GM19035 (cell line): ENCODE results near the gene CBX3.
"Not testable (repeated sequence)": the region's sequence is repeated elsewhere in the genome, so short reads cannot be mapped to it uniquely, and the experiment has no call there.

Experiments
- ATAC-seq: cut with Tn5 transposase; IDR thresholded peaks from one replicate; pipeline ENCODE4 v1.9.1; 2021; ENCODE audit not compliant: unreplicated experiment

Gene CBX3

DNA sequence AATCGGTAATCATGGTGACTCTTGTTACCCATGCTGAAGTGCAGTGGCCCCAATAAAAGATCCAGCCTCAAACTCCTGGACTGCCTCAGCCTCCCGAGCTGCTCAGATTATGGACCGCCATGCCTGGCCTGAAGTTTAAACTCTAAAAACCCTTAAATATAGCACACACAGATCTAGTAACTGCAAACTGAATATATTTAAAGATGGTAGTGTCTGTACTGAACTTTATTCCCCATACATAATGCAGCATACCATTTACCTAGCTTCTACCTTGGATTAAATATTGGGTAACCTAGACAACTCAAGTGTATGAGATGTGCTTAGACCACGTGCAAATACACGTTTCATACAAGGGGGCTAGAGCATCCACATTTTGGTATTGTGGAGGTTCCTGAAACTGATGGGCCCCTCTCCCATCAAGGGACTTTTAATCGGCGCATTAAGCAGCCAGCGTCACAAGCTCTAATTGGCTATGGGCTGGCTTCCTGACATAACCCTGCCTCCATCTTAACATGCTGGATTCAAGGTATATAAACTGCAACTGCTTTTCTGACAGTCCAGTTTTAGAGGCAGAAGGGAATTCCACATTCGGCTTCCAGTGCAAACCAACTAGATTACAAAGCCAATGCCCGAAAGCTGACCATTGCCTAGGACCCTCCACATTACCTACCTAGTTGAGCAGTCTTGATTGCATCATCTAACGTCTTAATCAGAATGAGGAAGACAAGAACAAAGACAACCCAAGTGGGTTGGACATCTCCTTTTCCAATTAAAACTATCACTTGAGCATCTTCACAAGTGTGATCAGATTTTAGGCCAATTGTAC is 14.0 kb upstream of the CBX3 start:
- no peak for ATAC-seq

DNA sequence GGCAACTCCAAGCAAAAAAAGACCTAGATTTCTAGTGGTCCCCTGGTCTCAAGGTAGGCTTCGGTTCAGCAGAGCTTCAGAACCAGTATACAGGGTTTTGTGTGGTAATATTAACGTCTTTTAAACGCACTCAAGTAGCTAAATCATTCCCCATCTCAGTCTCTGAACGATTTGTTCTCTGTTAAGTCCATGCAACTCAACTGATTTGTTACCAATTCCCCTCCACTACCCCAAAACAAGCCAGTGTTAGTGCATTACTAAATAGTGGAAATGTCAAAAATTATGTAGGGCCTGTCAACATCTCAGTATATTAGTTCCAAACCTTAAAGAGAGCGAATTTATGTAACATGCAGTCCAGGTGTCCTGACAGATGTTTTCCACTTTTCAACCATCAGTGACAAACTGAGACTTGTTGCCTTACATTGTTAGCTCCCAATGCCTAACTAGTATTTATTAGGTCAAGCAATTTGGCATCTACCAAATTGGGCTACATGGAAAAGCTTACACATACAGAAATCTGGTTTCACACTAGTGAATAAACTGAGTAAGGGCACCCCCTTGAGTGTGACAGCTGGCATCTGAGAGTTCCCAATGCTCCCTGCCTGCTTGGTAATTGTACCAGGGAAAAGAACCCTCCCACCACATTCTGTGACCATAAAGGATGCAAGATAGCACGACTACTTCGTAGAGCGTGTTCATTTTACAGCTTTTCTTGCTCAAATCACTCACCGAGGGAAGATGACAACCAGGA is 13.2 kb upstream of the CBX3 start:
- no peak for ATAC-seq

DNA sequence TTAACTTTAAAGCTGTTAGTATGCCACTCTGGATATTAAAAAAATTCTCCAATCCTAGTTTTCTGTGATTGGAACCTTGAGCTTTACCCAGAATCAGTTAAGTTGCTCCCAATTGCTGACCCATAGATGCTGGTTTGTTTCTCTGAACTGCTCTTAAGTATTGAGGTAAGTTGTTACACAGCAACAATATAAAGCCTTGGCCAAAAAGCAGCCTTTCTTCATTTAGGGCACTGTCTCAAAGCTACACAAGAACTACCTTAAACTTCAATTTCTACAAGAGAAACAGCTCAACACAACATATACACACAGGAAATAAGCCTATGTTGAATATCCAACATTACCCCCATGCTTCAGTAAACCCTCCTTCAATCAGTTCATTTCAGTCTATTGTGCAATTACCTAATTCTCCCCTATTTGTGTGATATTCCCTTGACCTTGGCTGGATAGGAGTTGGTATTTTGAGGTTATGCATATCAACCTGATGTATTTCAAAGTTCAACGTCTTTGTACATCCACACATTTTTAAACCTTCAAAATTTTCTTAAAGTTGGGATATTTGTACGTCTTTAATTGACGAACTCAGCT is 12.5 kb upstream of the CBX3 start:
- no peak for ATAC-seq

- ATAC-seq, result no peak
Measured at GRCh38 chr7:26189697-26190096, 11.8 kb upstream of the CBX3 start.

GRCh38 chr7:26190417-26190869 is 11.1 kb upstream of the CBX3 start:
- ATAC-seq, result no peak

DNA sequence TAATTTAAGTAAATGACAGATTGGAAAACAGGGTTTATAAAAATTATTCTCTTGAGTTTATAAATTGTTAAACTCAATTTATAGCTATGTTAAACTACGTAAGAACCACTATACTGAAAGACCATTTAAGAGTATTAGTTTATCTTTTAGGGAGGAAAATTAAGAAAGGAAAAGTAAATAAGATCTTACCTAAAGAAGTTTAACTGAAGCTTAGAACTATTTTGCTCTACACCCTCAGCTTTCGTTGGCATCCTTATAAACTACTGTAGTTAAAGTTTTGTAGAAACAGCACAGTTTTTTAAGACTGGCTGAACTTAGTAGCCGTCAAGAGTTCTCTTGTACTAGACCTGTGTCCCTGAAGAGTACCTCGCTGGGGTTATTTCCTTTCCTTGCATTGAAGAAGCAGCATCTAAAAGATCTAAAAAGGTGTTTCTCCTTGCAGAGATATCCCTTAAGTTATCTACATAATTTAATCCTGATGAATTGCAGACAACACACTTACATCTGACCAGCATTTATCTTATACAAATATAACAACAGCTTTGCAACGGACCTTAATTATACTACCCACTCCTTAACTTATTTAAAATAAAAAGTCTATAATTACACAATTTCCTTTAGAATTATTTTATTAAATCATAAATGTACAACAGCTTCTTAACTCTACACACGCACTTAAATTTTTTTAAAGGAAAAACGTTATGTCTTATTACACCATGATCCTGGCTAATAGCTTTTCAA is 10.1 kb upstream of the CBX3 start:
- no peak for ATAC-seq

- ATAC-seq, result no peak
Measured at GRCh38 chr7:26191974-26192479, 9.5 kb upstream of the CBX3 start.

DNA sequence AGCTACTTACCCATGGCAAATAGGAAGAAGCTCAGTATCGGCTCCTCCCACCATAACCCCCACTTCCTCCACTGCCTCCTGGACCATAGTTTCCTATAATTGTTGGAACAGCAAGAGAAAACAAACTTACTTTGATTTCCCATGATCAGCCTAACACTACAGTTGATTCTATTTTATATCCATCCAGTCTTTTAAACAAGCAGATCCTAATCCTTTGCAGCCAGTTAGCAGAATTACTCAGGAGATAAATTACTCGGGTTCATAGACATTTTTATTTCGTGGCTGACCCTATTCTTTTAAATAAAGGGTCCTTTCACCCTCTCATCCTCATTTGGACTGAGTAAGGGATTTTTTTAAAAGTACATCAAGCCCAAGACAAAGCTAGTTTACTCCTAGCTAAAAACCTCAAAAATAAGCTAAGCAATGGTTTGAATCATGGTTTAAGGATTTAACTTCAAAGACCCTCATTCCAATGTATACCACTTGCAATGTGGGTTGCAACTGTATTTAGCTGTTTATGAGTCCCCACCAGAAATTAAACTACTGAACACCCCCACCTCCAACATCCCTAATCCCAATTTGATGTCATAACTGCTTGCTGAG is 9.0 kb upstream of the CBX3 start:
- no peak for ATAC-seq

DNA sequence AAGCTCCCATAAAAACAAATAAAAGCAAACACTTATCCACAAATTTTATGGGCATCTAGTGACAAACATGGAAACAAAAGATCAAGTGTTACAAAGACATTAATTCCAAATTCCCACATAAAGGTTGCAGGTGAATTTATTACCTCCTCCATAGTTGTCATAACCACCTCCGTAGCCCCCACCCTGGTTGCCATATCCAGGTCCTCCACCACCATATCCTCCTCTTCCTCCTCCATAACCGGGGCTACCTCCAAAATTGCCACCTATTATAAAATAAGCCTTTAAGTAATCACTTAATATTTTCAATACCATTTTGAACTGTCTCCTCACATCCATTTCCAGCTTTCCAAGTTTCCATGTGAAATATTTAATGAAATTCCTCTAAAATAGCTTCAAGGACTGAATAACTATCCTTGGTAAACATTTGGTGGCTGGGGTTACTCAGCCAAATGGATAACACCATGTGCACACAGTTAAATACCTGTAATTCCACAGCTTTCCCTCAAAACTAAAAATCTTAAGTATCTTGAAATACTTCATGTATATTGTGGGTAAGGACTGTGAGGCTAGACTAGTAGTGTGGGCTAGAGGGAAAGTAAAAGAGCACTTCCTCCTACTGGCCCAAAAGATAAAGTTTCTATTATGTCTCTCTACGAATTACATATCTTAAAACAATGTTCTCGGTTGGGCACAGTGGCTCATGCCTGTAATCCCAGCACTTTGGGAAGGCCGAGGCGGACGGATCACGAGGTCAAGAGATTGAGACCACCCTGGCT is 7.9 kb upstream of the CBX3 start:
- ATAC-seq, result no peak

GRCh38 chr7:26194764-26195163 is 6.8 kb upstream of the CBX3 start:
- not testable (repeated sequence) for ATAC-seq

DNA sequence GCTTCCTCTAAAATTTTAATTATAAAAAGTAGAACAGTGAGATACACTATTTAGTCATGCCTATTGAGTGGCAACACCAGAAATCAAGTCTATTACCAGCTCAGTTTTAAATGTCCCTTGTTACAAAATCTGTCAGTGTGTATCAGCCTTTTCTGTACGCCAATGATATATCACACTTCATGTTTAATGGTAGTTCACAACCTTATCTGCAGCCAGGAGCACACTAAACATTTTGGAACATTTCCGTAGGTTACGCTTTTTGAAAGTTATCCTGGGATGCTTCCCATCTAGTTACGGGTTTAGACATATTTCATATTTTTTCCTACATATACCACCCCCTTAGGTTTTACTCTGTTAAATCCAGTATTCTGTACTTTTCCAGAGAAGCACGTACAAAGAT is 6.4 kb upstream of the CBX3 start:
- no peak for ATAC-seq

GRCh38 chr7:26195867-26196657 is 5.5 kb upstream of the CBX3 start:
- ATAC-seq, result no peak

- ATAC-seq, result no peak
Measured at GRCh38 chr7:26197153-26198115, 4.1 kb upstream of the CBX3 start.

DNA sequence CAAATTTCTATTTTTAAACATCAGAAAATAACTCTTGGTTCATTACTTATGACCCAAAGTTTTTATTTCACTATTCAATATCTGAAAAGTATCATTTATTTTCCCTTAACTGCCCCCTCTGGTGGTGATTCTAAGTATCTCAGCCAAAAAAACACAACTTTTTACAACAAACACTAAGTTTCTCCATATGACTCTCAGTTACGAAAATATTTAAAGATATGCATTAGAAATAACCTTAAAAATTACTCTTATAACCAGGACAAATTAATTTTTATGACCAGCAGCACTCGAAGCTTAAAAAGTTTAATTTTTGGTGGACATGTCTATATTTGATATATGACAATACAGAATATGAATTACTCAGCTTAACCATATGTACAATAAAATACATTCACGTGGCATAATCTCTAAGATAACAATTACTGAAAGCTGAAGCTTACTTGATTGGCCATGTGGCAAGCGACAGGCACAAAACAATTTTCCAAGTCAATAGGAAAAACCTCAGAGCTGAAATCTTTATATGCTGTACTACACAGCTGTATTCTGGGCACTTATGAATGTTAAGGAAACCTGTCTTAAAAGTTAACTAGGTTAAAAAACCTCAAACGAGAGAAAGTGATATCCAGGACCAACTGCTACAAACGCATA is 3.3 kb upstream of the CBX3 start:
- no peak for ATAC-seq

DNA sequence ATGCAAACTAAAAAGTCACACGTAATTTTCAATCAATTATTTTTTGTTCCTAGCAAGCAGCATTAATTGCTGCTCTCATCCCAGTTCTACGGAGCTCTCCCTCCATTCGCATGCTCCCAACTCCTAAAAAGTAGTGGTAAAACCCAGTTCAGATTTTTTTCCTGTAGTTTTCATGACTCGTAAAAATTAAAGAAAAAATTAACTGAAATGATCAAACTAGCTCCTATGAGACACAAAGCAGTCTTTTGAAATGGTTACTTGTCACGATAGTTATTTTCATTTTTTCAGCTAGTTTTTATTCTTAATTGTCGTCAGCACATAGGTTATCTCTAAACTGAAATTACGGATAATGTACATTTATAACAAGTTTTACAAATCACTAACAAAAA is 2.8 kb upstream of the CBX3 start:
- no peak for ATAC-seq

DNA sequence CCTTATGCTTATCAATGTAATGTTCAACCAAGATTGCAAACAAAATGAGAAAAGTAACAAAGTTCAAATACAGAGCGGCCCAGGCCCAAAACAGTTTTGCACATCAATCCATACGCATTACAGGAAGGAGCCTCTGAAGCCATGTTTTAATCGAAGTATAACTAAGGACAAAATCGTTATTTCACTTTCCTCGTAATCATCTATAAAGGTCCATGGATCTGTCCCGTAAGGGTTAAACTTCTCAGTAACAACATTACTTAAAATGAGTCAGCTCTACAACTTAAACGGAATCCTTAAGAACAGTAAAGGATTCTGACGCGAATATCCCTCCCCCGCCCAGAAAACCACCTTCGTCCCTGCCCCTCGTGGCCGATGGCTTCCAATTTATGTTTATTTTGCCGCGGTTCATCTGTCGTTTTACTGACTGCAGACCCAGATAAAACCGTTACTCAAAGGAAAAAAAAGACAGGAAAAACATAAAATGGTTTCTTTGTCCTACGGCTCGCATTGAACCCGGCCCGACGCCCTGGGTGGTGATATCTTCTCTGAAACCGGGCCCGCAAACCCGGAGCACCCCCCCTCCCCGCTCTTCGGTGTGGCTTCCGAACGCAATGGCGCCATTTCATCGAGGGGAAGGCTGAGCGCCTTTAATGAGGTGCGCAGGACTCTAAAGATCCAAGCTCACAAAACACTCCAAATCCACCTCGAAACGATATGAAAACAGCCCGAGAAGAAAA is 2.1 kb upstream of the CBX3 start:
- no peak for ATAC-seq

DNA sequence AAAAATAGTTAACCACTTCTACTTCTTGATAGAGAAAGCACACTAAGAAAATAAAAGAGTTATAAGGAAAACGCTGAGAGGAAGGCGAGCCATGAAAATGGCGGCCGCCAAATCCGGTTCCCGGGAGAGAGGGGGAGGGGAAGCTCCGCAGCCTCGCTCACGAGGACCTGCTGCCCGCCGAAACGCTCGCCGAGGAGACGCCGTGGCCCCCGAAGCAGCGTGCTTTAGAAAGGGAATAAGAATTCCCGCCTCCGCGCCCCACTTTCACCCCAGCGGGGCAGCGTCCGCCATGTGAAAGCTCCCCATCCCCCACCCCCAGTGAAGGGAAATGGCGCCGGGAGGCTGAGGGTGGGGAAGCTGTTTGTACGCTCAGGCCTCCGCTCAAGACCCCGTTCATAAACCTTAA is 1.5 kb upstream of the CBX3 start:
- peak; percentile 16 for ATAC-seq
